Measurements from ENCODE around the gene STX1B.

- no peak for TF ChIP-seq TAF1 (IDR thresholded peaks at IDR 0.05; ENCODE audit: borderline replicate concordance, insufficient read depth, low read length)
- TF ChIP-seq POLR2AphosphoS5 (IDR thresholded peaks at IDR 0.05; ENCODE audit: low read depth, low read length), result no peak
- no peak for TF ChIP-seq SIN3A (IDR thresholded peaks at IDR 0.05; ENCODE audit: borderline replicate concordance, insufficient read depth, low read length)
- no peak for TF ChIP-seq REST (IDR thresholded peaks at IDR 0.05; ENCODE audit: insufficient read depth in 1 of 2, low read depth in 2 of 2, low read length in 2 of 2)
- no peak for TF ChIP-seq FOXP2 (optimal IDR thresholded peaks at IDR 0.05; ENCODE audit: borderline replicate concordance, extremely low read depth, extremely low read length, insufficient read depth)
Measured at GRCh38 chr16:31009894-31010584, 399 bp downstream of the STX1B start.
